Measurements from ENCODE around the gene GTF2H4. TPM values are rescaled to one million over a fixed set of nuclear protein-coding genes. Genes with fewer than 3 reads are reported as not detected.

Gene GTF2H4
- total RNA-seq, 1 experiment from 2014 or later = 42.6 TPM

- Histone ChIP-seq H3K4me3 (ENCODE audit: low read depth, low read length, poor library complexity, severe bottlenecking) (no peak within 1 kb of the TSS), H3K4me1 (ENCODE audit: insufficient read depth, low read length, poor library complexity, severe bottlenecking) (peaks cover 18% of the 10 kb centered on the region), H3K36me3 (ENCODE audit: insufficient read depth, low read length, poor library complexity, severe bottlenecking) (no peaks in the 10 kb centered on the region), H3K27ac (ENCODE audit: low read depth, low read length, poor library complexity, severe bottlenecking) (no peak within 1 kb of the TSS), H3K27me3 (replicated peaks; ENCODE audit: insufficient read depth, low read depth, low read length, poor library complexity) (no peaks in the 10 kb centered on the region), H3K9me3 (ENCODE audit: low read depth, low read length, poor library complexity, severe bottlenecking) (no peaks in the 10 kb centered on the region)
- POLR2A ChIA-PET (ENCODE audit: low non-redundant PET) = interaction anchor here (0.6 kb wide), 1 partner anchor 119 kb away, joined by 4 read pairs; no protein-coding TSS in a partner anchor
- TF ChIP-seq EZH2 (IDR thresholded peaks at IDR 0.05; ENCODE audit: borderline replicate concordance, low read depth, low read length, poor library complexity, severe bottlenecking) (no peak), CTCF (conservative IDR thresholded peaks at IDR 0.05; ENCODE audit: low read depth, low read length) (no peak)
- DNase-seq (ENCODE audit: low spot score) = no peak
- CTCF ChIA-PET = interaction anchor here (3.1 kb wide), 1 partner anchor 130 kb away, joined by 11 read pairs; no protein-coding TSS in a partner anchor
- no TSS peak for BruUV-seq (replicated peaks)
- intact Hi-C loops (cut with micrococcal nuclease; ENCODE audit: unreplicated experiment) = no loop called here
Observed at GRCh38 chr6:30940361-30940986, 32.5 kb downstream of the GTF2H4 start, which contains the start of gene MUCL3. Gene MUCL3, plus strand, starts transcription at chr6:30940973. Its CDS starts 27 bp downstream, at chr6:30941000.

DNA sequence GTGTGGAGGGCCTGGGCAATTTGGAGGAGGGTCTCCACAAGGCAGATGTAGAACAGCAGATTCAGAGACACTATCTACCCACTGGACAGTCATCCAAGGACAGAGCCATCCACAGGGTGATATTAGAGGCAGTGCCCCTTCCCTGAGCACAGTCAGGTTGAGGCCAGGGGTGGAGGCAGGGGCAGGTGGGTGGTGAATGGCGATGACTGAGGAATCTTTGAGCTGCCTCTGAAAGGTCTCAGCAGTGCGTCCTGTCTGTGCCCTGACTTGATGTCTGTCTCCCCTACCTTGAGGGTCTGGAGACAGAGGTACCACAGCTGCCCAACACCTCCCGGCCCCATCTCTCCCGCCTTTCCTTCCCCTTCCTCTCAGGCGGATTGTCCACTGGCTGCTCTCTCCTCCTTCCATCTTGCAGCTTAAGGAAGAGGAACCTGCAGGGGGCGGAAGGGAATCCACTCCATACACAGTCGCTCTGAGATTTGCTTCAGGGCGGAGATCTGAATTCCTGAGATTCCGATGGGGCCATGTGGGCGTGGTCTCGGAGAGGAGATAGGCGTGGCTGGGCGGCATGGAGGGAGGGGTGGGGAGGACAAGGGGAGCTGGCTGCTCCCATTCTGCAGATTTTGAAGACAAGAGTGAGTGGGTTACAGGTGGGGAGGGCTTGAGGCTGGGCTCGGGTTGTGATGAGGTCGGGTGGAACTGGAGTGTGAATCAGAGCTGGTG lies 34.5 kb downstream of the GTF2H4 start:
- DNase-seq (ENCODE audit: low spot score) = peak; percentile 96
- H3K27ac ChIP-seq (ENCODE audit: low read depth, low read length, poor library complexity, severe bottlenecking) = peak overlapping the region; percentile 67
- no peaks in the 10 kb centered on the region for H3K27me3 ChIP-seq (replicated peaks; ENCODE audit: insufficient read depth, low read depth, low read length, poor library complexity)
- TF ChIP-seq CTCF (conservative IDR thresholded peaks at IDR 0.05; ENCODE audit: low read depth, low read length) (peak; percentile 72), EZH2 (IDR thresholded peaks at IDR 0.05; ENCODE audit: borderline replicate concordance, low read depth, low read length, poor library complexity, severe bottlenecking) (no peak)
- H3K36me3 ChIP-seq (ENCODE audit: insufficient read depth, low read length, poor library complexity, severe bottlenecking) = no peaks in the 10 kb centered on the region
- intact Hi-C loops (cut with micrococcal nuclease; ENCODE audit: unreplicated experiment) = loop anchor here (1.0 kb wide), 1 partner anchor 100 kb away; no protein-coding TSS in a partner anchor
- ChIA-PET CTCF (interaction anchor here (0.6 to 3.1 kb wide), 4 partner anchors 13 to 145 kb away, joined by 4 to 11 read pairs (median 5); no protein-coding TSS in a partner anchor), POLR2A (ENCODE audit: low non-redundant PET) (no interaction called here)
- no peak overlapping the region for H3K4me3 ChIP-seq (ENCODE audit: low read depth, low read length, poor library complexity, severe bottlenecking)
- no peaks in the 10 kb centered on the region for H3K9me3 ChIP-seq (ENCODE audit: low read depth, low read length, poor library complexity, severe bottlenecking)
- peaks cover 18% of the 10 kb centered on the region for H3K4me1 ChIP-seq (ENCODE audit: insufficient read depth, low read length, poor library complexity, severe bottlenecking)
- BruUV-seq (replicated peaks) = no TSS peak

DNA sequence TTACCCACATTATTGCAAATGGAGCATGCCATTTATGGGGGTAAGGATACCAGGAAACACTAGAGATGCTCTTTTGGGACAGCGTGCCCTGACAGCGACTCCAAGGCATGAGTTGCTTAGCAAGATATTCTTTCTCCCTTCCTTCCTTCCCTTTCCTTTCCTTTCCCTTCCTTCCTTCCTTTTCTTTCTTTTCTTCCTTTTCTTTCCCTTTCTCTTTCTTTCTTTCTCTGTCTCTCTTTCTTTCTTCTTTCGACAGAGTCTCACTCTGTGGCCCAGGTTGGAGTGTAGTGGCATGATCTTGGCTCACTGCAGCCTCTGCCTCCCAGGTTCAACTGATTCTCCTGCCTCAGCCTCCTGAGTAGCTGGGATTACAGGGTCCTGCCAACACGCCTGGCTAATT lies 36.0 kb downstream of the GTF2H4 start:
- no peak for DNase-seq (ENCODE audit: low spot score)
- intact Hi-C loops (cut with micrococcal nuclease; ENCODE audit: unreplicated experiment) = no loop called here
- TF ChIP-seq CTCF (conservative IDR thresholded peaks at IDR 0.05; ENCODE audit: low read depth, low read length) (no peak), EZH2 (IDR thresholded peaks at IDR 0.05; ENCODE audit: borderline replicate concordance, low read depth, low read length, poor library complexity, severe bottlenecking) (no peak)
- BruUV-seq (replicated peaks) = no TSS peak
- ChIA-PET POLR2A (ENCODE audit: low non-redundant PET) (no interaction called here), CTCF (no interaction called here)
- peaks cover 18% of the 10 kb centered on the region for H3K4me1 ChIP-seq (ENCODE audit: insufficient read depth, low read length, poor library complexity, severe bottlenecking)
- H3K36me3 ChIP-seq (ENCODE audit: insufficient read depth, low read length, poor library complexity, severe bottlenecking) = no peaks in the 10 kb centered on the region
- no peaks in the 10 kb centered on the region for H3K27me3 ChIP-seq (replicated peaks; ENCODE audit: insufficient read depth, low read depth, low read length, poor library complexity)
- H3K9me3 ChIP-seq (ENCODE audit: low read depth, low read length, poor library complexity, severe bottlenecking) = no peaks in the 10 kb centered on the region
- no peak overlapping the region for H3K4me3 ChIP-seq (ENCODE audit: low read depth, low read length, poor library complexity, severe bottlenecking)
- no peak overlapping the region for H3K27ac ChIP-seq (ENCODE audit: low read depth, low read length, poor library complexity, severe bottlenecking)
